Adrenal gland (tissue), 5 donors: ENCODE data around the gene SPATC1L.

Source experiments
- POLR2A ChIP-seq, 2 donors: fragments of 450-650 bp; IDR thresholded peaks; one replicate each; pipeline ENCODE4 v1.6.1; 2017; ENCODE audit warnings: antibody characterized with exemption in 2 of 2, mild to moderate bottlenecking in 2 of 2, moderate library complexity in 1 of 2
- TF ChIP-seq, protein P1 (sequence below), 6 experiments: fragments of 450-650 bp in 4 of 6; fragments of 200-600 bp in 2 of 6; sonication (generic) in 1 of 6; IDR thresholded peaks; 1 replicate in 5 of 6; 2 replicates in 1 of 6; pipeline versions ENCODE4 v1.5.1 to v1.8.0; 2016 to 2021; ENCODE audit warnings: antibody characterized with exemption in 6 of 6, mild to moderate bottlenecking in 2 of 6, moderate library complexity in 1 of 6
- donor health status: DM: no; HTN: no; CAD: no.

DNA sequence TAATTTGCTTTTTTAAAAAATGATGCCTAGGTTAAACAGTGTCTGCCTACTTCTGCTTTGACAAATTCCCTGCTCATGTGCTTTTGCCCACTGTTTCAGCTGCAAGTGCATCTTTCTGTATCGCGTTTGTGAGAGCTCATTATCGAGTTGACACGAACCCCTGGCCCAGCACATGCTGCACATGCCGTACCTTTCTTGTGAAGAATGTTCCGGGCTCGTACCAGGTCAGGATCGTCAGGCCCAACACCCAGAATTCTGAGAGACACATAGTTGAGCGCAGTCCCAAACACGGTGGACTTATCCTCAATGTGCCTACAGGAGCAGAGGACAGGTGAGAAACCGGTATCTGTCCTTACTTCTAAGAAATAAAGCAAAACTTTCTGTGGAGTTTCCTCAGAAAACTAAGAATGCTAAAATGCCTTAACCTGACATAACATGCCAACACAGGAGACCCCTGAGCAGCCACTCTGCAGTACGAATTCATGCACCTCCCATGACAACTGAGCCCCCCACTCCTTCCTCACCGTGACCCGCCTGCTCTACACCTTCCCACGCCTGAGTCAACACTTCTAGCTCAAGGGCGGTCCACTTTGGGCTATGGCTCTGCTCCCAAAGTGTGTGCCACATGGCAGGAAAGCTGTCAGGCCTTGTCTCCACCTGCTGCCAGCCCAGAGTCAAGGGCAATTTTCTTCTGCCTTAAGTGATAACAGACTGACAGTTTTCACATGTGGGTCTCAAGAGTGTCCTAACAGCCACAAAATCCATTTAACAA, 37.6 kb upstream of the SPATC1L start:
- TF ChIP-seq, protein P1, sequence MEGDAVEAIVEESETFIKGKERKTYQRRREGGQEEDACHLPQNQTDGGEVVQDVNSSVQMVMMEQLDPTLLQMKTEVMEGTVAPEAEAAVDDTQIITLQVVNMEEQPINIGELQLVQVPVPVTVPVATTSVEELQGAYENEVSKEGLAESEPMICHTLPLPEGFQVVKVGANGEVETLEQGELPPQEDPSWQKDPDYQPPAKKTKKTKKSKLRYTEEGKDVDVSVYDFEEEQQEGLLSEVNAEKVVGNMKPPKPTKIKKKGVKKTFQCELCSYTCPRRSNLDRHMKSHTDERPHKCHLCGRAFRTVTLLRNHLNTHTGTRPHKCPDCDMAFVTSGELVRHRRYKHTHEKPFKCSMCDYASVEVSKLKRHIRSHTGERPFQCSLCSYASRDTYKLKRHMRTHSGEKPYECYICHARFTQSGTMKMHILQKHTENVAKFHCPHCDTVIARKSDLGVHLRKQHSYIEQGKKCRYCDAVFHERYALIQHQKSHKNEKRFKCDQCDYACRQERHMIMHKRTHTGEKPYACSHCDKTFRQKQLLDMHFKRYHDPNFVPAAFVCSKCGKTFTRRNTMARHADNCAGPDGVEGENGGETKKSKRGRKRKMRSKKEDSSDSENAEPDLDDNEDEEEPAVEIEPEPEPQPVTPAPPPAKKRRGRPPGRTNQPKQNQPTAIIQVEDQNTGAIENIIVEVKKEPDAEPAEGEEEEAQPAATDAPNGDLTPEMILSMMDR (IDR thresholded peaks at IDR 0.05) = no peak
- TF ChIP-seq POLR2A (IDR thresholded peaks at IDR 0.05) = no peak
